ENCODE results near the gene KCNJ6. TPM values are rescaled to one million over a fixed set of nuclear protein-coding genes. Genes with fewer than 3 reads are reported as not detected.

Gene KCNJ6
- total and polyA plus RNA-seq, 9 of the 15 experiments (the other 6 are each of a cell fraction or from before 2014, with no cell fraction given) = 0.06 to 0.21 (median 0.13) TPM; not detected in 1

DNA sequence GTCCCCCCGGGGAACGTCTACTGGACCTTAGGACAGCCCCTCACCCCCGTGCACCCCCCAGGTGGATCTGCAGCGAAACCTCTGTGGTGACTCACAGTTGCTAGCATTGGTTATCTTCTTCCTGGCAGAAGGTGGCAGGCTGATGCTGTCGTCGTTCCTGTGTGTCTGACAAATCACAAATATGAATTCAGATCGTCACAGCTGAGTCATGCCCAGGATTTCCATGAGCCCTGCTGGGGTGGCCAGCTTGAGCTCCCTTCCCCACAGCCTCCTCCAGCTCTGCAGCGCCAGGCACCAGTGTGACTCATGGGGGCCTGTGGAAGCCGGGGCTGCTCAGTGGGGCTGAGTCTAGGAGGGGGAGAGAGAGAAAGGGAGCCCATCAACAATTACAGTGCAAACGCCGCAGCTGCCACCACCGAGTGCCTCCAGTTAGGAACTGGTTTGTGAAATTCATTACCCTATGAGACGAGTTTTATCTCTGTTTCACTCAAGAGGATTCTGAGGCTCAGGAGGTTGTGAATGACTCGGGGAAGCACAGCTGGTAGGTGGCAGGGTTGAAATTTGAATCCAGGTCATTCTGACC is 351.8 kb downstream of the KCNJ6 start (continued):
- TF ChIP-seq, protein P1, sequence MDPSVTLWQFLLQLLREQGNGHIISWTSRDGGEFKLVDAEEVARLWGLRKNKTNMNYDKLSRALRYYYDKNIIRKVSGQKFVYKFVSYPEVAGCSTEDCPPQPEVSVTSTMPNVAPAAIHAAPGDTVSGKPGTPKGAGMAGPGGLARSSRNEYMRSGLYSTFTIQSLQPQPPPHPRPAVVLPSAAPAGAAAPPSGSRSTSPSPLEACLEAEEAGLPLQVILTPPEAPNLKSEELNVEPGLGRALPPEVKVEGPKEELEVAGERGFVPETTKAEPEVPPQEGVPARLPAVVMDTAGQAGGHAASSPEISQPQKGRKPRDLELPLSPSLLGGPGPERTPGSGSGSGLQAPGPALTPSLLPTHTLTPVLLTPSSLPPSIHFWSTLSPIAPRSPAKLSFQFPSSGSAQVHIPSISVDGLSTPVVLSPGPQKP (CRISPR knock-in tag; IDR thresholded peaks at IDR 0.05) = no peak
- TF ChIP-seq ARID3A (IDR thresholded peaks at IDR 0.05; ENCODE audit: borderline replicate concordance, low read depth, low read length) (peak; percentile 82), MAFK (IDR thresholded peaks at IDR 0.05; ENCODE audit: low read length) (peak; percentile 68), ZNF282 (CRISPR knock-in tag; IDR thresholded peaks at IDR 0.05) (no peak), SIN3A (IDR thresholded peaks at IDR 0.05; ENCODE audit: borderline replicate concordance in 2 of 2, control insufficient read depth in 1 of 2, low read depth in 2 of 2, low read length in 2 of 2) (no peak; a peak in 1 of 4 replicates), ZNF444 (CRISPR knock-in tag; IDR thresholded peaks at IDR 0.05) (no peak), MEIS2 (IDR thresholded peaks at IDR 0.05; ENCODE audit: partially characterized antibody) (peak; percentile 46), NRF1 (conservative IDR thresholded peaks at IDR 0.05 in 1 of 2, IDR thresholded peaks at IDR 0.05 in 1 of 2) (no peak), ZNF23 (CRISPR knock-in tag; IDR thresholded peaks at IDR 0.05) (no peak), HDAC8 (tag; IDR thresholded peaks at IDR 0.05) (peak; percentile 32; the same call in 1 of the 2 replicates), NCOA6 (IDR thresholded peaks at IDR 0.05) (no peak), NFIX (CRISPR knock-in tag; IDR thresholded peaks at IDR 0.05; ENCODE audit: low read depth) (no peak), BRF1 (IDR thresholded peaks at IDR 0.05; ENCODE audit: borderline replicate concordance, extremely low read depth, insufficient read length) (no peak), RBBP5 (IDR thresholded peaks at IDR 0.05; ENCODE audit: borderline replicate concordance, insufficient read depth, low read length, poor library complexity, severe bottlenecking) (no peak)
- TF ChIP-seq, protein P2, sequence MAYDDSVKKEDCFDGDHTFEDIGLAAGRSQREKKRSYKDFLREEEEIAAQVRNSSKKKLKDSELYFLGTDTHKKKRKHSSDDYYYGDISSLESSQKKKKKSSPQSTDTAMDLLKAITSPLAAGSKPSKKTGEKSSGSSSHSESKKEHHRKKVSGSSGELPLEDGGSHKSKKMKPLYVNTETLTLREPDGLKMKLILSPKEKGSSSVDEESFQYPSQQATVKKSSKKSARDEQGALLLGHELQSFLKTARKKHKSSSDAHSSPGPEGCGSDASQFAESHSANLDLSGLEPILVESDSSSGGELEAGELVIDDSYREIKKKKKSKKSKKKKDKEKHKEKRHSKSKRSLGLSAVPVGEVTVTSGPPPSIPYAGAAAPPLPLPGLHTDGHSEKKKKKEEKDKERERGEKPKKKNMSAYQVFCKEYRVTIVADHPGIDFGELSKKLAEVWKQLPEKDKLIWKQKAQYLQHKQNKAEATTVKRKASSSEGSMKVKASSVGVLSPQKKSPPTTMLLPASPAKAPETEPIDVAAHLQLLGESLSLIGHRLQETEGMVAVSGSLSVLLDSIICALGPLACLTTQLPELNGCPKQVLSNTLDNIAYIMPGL (CRISPR knock-in tag; IDR thresholded peaks at IDR 0.05) = no peak
- TF ChIP-seq, protein P3, sequence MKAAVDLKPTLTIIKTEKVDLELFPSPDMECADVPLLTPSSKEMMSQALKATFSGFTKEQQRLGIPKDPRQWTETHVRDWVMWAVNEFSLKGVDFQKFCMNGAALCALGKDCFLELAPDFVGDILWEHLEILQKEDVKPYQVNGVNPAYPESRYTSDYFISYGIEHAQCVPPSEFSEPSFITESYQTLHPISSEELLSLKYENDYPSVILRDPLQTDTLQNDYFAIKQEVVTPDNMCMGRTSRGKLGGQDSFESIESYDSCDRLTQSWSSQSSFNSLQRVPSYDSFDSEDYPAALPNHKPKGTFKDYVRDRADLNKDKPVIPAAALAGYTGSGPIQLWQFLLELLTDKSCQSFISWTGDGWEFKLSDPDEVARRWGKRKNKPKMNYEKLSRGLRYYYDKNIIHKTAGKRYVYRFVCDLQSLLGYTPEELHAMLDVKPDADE (conservative IDR thresholded peaks at IDR 0.05; ENCODE audit: control insufficient read depth, low read depth, low read length) = 0 out of 2 replicates have a peak, but pooled peaks have one; percentile 18
- TF ChIP-seq, protein P4, sequence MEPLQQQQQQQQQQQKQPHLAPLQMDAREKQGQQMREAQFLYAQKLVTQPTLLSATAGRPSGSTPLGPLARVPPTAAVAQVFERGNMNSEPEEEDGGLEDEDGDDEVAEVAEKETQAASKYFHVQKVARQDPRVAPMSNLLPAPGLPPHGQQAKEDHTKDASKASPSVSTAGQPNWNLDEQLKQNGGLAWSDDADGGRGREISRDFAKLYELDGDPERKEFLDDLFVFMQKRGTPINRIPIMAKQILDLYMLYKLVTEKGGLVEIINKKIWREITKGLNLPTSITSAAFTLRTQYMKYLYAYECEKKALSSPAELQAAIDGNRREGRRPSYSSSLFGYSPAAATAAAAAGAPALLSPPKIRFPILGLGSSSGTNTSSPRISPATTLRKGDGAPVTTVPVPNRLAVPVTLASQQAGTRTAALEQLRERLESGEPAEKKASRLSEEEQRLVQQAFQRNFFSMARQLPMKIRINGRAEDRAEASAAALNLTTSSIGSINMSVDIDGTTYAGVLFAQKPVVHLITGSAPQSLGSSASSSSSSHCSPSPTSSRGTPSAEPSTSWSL (CRISPR knock-in tag; IDR thresholded peaks at IDR 0.05; ENCODE audit: borderline replicate concordance) = no peak
- TF ChIP-seq, protein P5, sequence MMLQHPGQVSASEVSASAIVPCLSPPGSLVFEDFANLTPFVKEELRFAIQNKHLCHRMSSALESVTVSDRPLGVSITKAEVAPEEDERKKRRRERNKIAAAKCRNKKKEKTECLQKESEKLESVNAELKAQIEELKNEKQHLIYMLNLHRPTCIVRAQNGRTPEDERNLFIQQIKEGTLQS (IDR thresholded peaks at IDR 0.05) = peak; percentile 97
- TF ChIP-seq, protein P5 (CRISPR knock-in tag; conservative IDR thresholded peaks at IDR 0.05) = peak; percentile 91; the same call in 1 of the 2 replicates

Data from K562 (cell line).